Measurements from ENCODE around the gene DERA. TPM values are rescaled to one million over a fixed set of nuclear protein-coding genes. Genes with fewer than 3 reads are reported as not detected.

Gene DERA
- total and polyA plus RNA-seq, 5 donors: 14.8 to 17.4 (median 16.2) TPM

- intact Hi-C loops (cut with DNase I): no loop called here
- no peaks in the 10 kb centered on the region for H3K9me3 ChIP-seq (ENCODE audit: control insufficient read depth, low read length)
- 90% methylated on average over 1 of the region's 1 CpG for WGBS
- no peaks in the 10 kb centered on the region for H3K4me1 ChIP-seq (ENCODE audit: control insufficient read depth, insufficient read depth, low read length)
- H3K27ac ChIP-seq (ENCODE audit: low read length): no peak overlapping the region
- no peak overlapping the region for H3K4me3 ChIP-seq (ENCODE audit: low read length)
- DNase-seq (no peak), ATAC-seq (no peak)
- no peaks in the 10 kb centered on the region for H3K27me3 ChIP-seq (ENCODE audit: control insufficient read depth, insufficient read depth)
Measured at GRCh38 chr12:16076970-16077522, 165.9 kb downstream of the DERA start.

DNA sequence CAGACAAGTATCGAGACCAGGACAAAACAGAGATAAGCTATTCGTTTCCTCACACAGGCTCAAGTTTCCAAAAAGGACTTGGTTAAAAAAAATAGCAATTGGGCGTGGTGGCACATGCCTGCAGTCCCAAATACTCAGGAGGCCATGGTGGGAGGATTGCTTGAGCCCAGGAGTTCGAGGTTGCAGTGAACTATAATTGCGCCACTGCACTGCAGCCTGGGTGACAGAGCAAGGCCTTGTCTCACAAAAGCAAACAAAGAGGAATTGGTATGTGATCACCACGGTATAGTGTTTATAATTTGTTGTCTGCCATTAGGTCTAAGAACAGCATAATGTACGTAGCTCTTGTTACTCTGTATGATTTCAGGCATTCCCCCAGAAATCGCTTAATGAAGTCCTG, 175.3 kb downstream of the DERA start:
- ATAC-seq (no peak), DNase-seq (no peak)
- no peaks in the 10 kb centered on the region for H3K4me1 ChIP-seq (ENCODE audit: control insufficient read depth, insufficient read depth, low read length)
- intact Hi-C loops (cut with DNase I): no loop called here
- H3K4me3 ChIP-seq (ENCODE audit: low read length): no peak overlapping the region
- no peak overlapping the region for H3K27ac ChIP-seq (ENCODE audit: low read length)
- no peaks in the 10 kb centered on the region for H3K9me3 ChIP-seq (ENCODE audit: control insufficient read depth, low read length)
- 72% methylated on average over 8 of the region's 8 CpGs for WGBS
- no peaks in the 10 kb centered on the region for H3K27me3 ChIP-seq (ENCODE audit: control insufficient read depth, insufficient read depth)

DNA sequence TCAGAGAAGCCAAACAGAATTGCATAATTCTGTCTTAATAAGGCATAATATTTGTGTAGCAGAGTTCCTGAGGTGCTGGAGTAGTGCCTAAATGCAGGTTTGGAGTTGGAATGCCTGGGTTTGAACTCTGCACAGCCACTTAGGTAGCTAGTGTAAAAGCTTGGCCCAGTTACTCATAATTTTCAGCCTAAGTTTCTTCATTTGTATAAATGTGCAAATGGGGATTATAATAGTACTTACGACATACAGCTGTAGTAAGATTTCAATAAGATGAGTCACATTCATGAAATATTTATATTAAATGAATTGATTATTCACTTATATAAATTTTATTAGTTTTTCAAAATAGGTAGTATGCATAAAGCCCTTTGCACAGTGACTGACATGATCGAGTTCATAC, 175.8 kb downstream of the DERA start:
- 96% methylated on average over 2 of the region's 2 CpGs for WGBS
- Histone ChIP-seq H3K4me1 (ENCODE audit: control insufficient read depth, insufficient read depth, low read length) (no peaks in the 10 kb centered on the region), H3K27me3 (ENCODE audit: control insufficient read depth, insufficient read depth) (no peaks in the 10 kb centered on the region), H3K27ac (ENCODE audit: low read length) (no peak overlapping the region), H3K4me3 (ENCODE audit: low read length) (no peak overlapping the region), H3K9me3 (ENCODE audit: control insufficient read depth, low read length) (no peaks in the 10 kb centered on the region)
- ATAC-seq (no peak), DNase-seq (no peak)
- intact Hi-C loops (cut with DNase I): no loop called here

Other genes starting within 250 kb of the DERA start
- gene EPS8, start 121.9 kb upstream of the DERA start, total RNA-seq: 10 to 100 TPM; 27.3 to 39.7 (median 32.8) TPM
- gene EPS8, start 121.9 kb upstream of the DERA start, polyA plus RNA-seq: 18.6 TPM
- gene STRAP, start 28.9 kb upstream of the DERA start, total RNA-seq: 100 to 1,000 TPM; 102 to 127 (median 106) TPM
- 121 TPM for gene STRAP, start 28.9 kb upstream of the DERA start, polyA plus RNA-seq

Measured in right cardiac atrium (tissue), 5 donors.